Measurements from ENCODE around the gene ABHD8. TPM values are rescaled to one million over a fixed set of nuclear protein-coding genes. Genes with fewer than 3 reads are reported as not detected.
A peak's percentile ranks its signal among the peaks of the same experiment; 100 is the strongest.

The ABHD8 gene
- total RNA-seq, 1 donor from 2014 or later = 4.6 TPM

GRCh38 chr19:17348700-17349099 is 45.5 kb upstream of the ABHD8 start:
- no peak overlapping the region for H3K4me3 Mint-ChIP-seq

GRCh38 chr19:17347877-17348276 is 44.7 kb upstream of the ABHD8 start:
- no peaks in the 10 kb centered on the region for H4K20me1 ChIP-seq (ENCODE audit: low read depth)
- H3K27me3 ChIP-seq = no peaks in the 10 kb centered on the region
- H3K4me3 ChIP-seq = no peak overlapping the region
- no peak overlapping the region for H3K27ac Mint-ChIP-seq
- peaks cover 13% of the 10 kb centered on the region for H3K4me1 Mint-ChIP-seq
- H3F3A ChIP-seq (ENCODE audit: low read depth) = peaks cover 16% of the 10 kb centered on the region
- peaks cover 11% of the 10 kb centered on the region for H3K27me3 Mint-ChIP-seq (ENCODE audit: insufficient read depth, low read depth)
- TF ChIP-seq CTCF (IDR thresholded peaks at IDR 0.05) (no peak), EZH2phosphoT487 (IDR thresholded peaks at IDR 0.05) (no peak), EZH2 (IDR thresholded peaks at IDR 0.05) (no peak)
- H3K79me2 ChIP-seq (ENCODE audit: low read depth) = no peaks in the 10 kb centered on the region
- no peaks in the 10 kb centered on the region for H3K9me3 Mint-ChIP-seq
- no peak overlapping the region for H3K9ac ChIP-seq
- no peak for DNase-seq (ENCODE audit: low spot score)
- H3K27ac ChIP-seq = no peak overlapping the region
- no peak overlapping the region for H3K4me2 ChIP-seq
- H3K9me3 ChIP-seq (ENCODE audit: low read depth) = no peaks in the 10 kb centered on the region
- peaks cover 5% of the 10 kb centered on the region for H3K4me1 ChIP-seq
- H3K36me3 ChIP-seq = no peaks in the 10 kb centered on the region
- H3K36me3 Mint-ChIP-seq = no peaks in the 10 kb centered on the region
- H2AFZ ChIP-seq (replicated peaks) = no peak overlapping the region
- H3K4me3 Mint-ChIP-seq = no peak overlapping the region

More at GRCh38 chr19:17348700-17349099, 45.5 kb upstream of the ABHD8 start:
- H3K4me1 ChIP-seq = peaks cover 5% of the 10 kb centered on the region
- no peaks in the 10 kb centered on the region for H3K36me3 Mint-ChIP-seq
- H3K4me3 ChIP-seq = peak overlapping the region; percentile 12
- H4K20me1 ChIP-seq (ENCODE audit: low read depth) = no peaks in the 10 kb centered on the region
- H3K4me1 Mint-ChIP-seq = peaks cover 16% of the 10 kb centered on the region
- H3K9me3 ChIP-seq (ENCODE audit: low read depth) = no peaks in the 10 kb centered on the region
- no peaks in the 10 kb centered on the region for H3K36me3 ChIP-seq
- peak overlapping the region; percentile 92 for H2AFZ ChIP-seq (replicated peaks)
- peak; percentile 65 for DNase-seq (ENCODE audit: low spot score)
- no peaks in the 10 kb centered on the region for H3K79me2 ChIP-seq (ENCODE audit: low read depth)
- no peaks in the 10 kb centered on the region for H3K27me3 ChIP-seq
- TF ChIP-seq EZH2 (IDR thresholded peaks at IDR 0.05) (no peak), CTCF (IDR thresholded peaks at IDR 0.05) (no peak), EZH2phosphoT487 (IDR thresholded peaks at IDR 0.05) (no peak)
- H3K27me3 Mint-ChIP-seq (ENCODE audit: insufficient read depth, low read depth) = peaks cover 15% of the 10 kb centered on the region
- H3K9me3 Mint-ChIP-seq = no peaks in the 10 kb centered on the region
- peaks cover 16% of the 10 kb centered on the region for H3F3A ChIP-seq (ENCODE audit: low read depth)
- no peak overlapping the region for H3K9ac ChIP-seq
- H3K4me2 ChIP-seq = peak overlapping the region; percentile 69
- no peak overlapping the region for H3K27ac ChIP-seq
- peak overlapping the region; percentile 92 for H3K27ac Mint-ChIP-seq

- H3K4me2 ChIP-seq = no peak overlapping the region
- Mint-ChIP-seq H3K4me1 (peaks cover 13% of the 10 kb centered on the region), H3K9me3 (no peaks in the 10 kb centered on the region), H3K27me3 (ENCODE audit: insufficient read depth, low read depth) (peaks cover 11% of the 10 kb centered on the region), H3K4me3 (no peak overlapping the region), H3K36me3 (no peaks in the 10 kb centered on the region), H3K27ac (no peak overlapping the region)
- no peak overlapping the region for H2AFZ ChIP-seq (replicated peaks)
- no peaks in the 10 kb centered on the region for H3K79me2 ChIP-seq (ENCODE audit: low read depth)
- no peak overlapping the region for H3K27ac ChIP-seq
- H3K4me3 ChIP-seq = no peak overlapping the region
- no peak overlapping the region for H3K9ac ChIP-seq
- TF ChIP-seq EZH2phosphoT487 (IDR thresholded peaks at IDR 0.05) (no peak), CTCF (IDR thresholded peaks at IDR 0.05) (no peak), EZH2 (IDR thresholded peaks at IDR 0.05) (no peak)
- H3K27me3 ChIP-seq = no peaks in the 10 kb centered on the region
- H3K9me3 ChIP-seq (ENCODE audit: low read depth) = no peaks in the 10 kb centered on the region
- no peaks in the 10 kb centered on the region for H3K36me3 ChIP-seq
- DNase-seq (ENCODE audit: low spot score) = no peak
- peaks cover 5% of the 10 kb centered on the region for H3K4me1 ChIP-seq
- peaks cover 16% of the 10 kb centered on the region for H3F3A ChIP-seq (ENCODE audit: low read depth)
- no peaks in the 10 kb centered on the region for H4K20me1 ChIP-seq (ENCODE audit: low read depth)
Measured at GRCh38 chr19:17347361-17347760, 44.1 kb upstream of the ABHD8 start.
